ENCODE data around the gene SNX1. TPM values are rescaled to one million over a fixed set of nuclear protein-coding genes. Genes with fewer than 3 reads are reported as not detected.
A peak's percentile ranks its signal among the peaks of the same experiment; 100 is the strongest.
"Not testable (repeated sequence)": the region's sequence is repeated elsewhere in the genome, so short reads cannot be mapped to it uniquely, and the experiment has no call there.

The SNX1 gene
- total RNA-seq, 2 experiments from 2014 or later, result 30.1 to 129 TPM

GRCh38 chr15:64102497-64102896 is 6.7 kb downstream of the SNX1 start:
- Histone ChIP-seq H2AFZ (ENCODE audit: low read length) (no peak overlapping the region), H3K9me2 (ENCODE audit: insufficient read depth, low read length) (0 out of 2 replicates have a peak, but pooled peaks cover 3% of the 10 kb centered on the region), H3K79me2 (ENCODE audit: insufficient read depth, low read depth, low read length) (peaks cover 94% of the 10 kb centered on the region), H3K4me3 (ENCODE audit: low read depth, low read length, poor library complexity, severe bottlenecking) (no peak overlapping the region), H3K4me1 (ENCODE audit: insufficient read depth, low read length, poor library complexity, severe bottlenecking) (peaks cover 17% of the 10 kb centered on the region), H3K36me3 (ENCODE audit: insufficient read depth, low read length) (peaks cover 41% of the 10 kb centered on the region), H3K27ac (ENCODE audit: low read depth, low read length, poor library complexity, severe bottlenecking) (no peak overlapping the region), H4K20me1 (ENCODE audit: insufficient read depth, low read length) (peaks cover 18% of the 10 kb centered on the region; the same call in 1 of the 2 replicates), H3K9me3 (ENCODE audit: low read length) (no peaks in the 10 kb centered on the region), H3K4me2 (ENCODE audit: low read length) (no peak overlapping the region)
- DNase-seq (ENCODE audit: low spot score), result no peak
- TF ChIP-seq CTCF (conservative IDR thresholded peaks at IDR 0.05; ENCODE audit: low read length) (no peak), EZH2phosphoT487 (IDR thresholded peaks at IDR 0.05; ENCODE audit: borderline replicate concordance, low read depth, low read length) (no peak)
- intact Hi-C loops (cut with micrococcal nuclease; ENCODE audit: unreplicated experiment), result no loop called here
- POLR2A ChIA-PET, result interaction anchor here (0.6 to 1.4 kb wide), 4 partner anchors 10 to 113 kb away, joined by 3 to 5 read pairs (median 4); partner anchors contain the start of gene PPIB
- CTCF ChIA-PET (ENCODE audit: unreplicated experiment), result no interaction called here
- no TSS peak for BruUV-seq (replicated peaks)

- no peak overlapping the region for H3K4me2 ChIP-seq (ENCODE audit: low read length)
- H3K9me2 ChIP-seq (ENCODE audit: insufficient read depth, low read length), result 0 out of 2 replicates have a peak, but pooled peaks cover 3% of the 10 kb centered on the region
- CTCF ChIA-PET (ENCODE audit: unreplicated experiment), result no interaction called here
- BruUV-seq (replicated peaks), result no TSS peak
- H2AFZ ChIP-seq (ENCODE audit: low read length), result no peak overlapping the region
- H3K79me2 ChIP-seq (ENCODE audit: insufficient read depth, low read depth, low read length), result peaks cover 83% of the 10 kb centered on the region
- no peaks in the 10 kb centered on the region for H3K9me3 ChIP-seq (ENCODE audit: low read length)
- intact Hi-C loops (cut with micrococcal nuclease; ENCODE audit: unreplicated experiment), result no loop called here
- no peak for DNase-seq (ENCODE audit: low spot score)
- H3K36me3 ChIP-seq (ENCODE audit: insufficient read depth, low read length), result peaks cover 33% of the 10 kb centered on the region
- POLR2A ChIA-PET, result interaction anchor here (0.6 to 0.7 kb wide), 2 partner anchors 360 to 404 kb away, joined by 3 read pairs; no protein-coding TSS in a partner anchor
- H3K4me1 ChIP-seq (ENCODE audit: insufficient read depth, low read length, poor library complexity, severe bottlenecking), result peaks cover 12% of the 10 kb centered on the region
- no peak overlapping the region for H3K27ac ChIP-seq (ENCODE audit: low read depth, low read length, poor library complexity, severe bottlenecking)
- H3K4me3 ChIP-seq (ENCODE audit: low read depth, low read length, poor library complexity, severe bottlenecking), result no peak overlapping the region
- 0 out of 2 replicates have a peak, but pooled peaks cover 10% of the 10 kb centered on the region for H4K20me1 ChIP-seq (ENCODE audit: insufficient read depth, low read length)
- TF ChIP-seq CTCF (conservative IDR thresholded peaks at IDR 0.05; ENCODE audit: low read length) (no peak), EZH2phosphoT487 (IDR thresholded peaks at IDR 0.05; ENCODE audit: borderline replicate concordance, low read depth, low read length) (no peak)
Observed at GRCh38 chr15:64105113-64105704, 9.4 kb downstream of the SNX1 start.

- POLR2A ChIA-PET, result interaction anchor here (0.6 to 2.0 kb wide), 3 partner anchors 10 to 420 kb away, joined by 3 to 6 read pairs (median 3); no protein-coding TSS in a partner anchor
- Histone ChIP-seq H4K20me1 (ENCODE audit: insufficient read depth, low read length) (0 out of 2 replicates have a peak, but pooled peaks cover 4% of the 10 kb centered on the region), H3K4me1 (ENCODE audit: insufficient read depth, low read length, poor library complexity, severe bottlenecking) (peaks cover 16% of the 10 kb centered on the region), H3K27ac (ENCODE audit: low read depth, low read length, poor library complexity, severe bottlenecking) (no peak overlapping the region), H3K4me3 (ENCODE audit: low read depth, low read length, poor library complexity, severe bottlenecking) (no peak overlapping the region), H3K9me3 (ENCODE audit: low read length) (no peaks in the 10 kb centered on the region), H3K4me2 (ENCODE audit: low read length) (no peak overlapping the region), H2AFZ (ENCODE audit: low read length) (no peak overlapping the region), H3K9me2 (ENCODE audit: insufficient read depth, low read length) (no peaks in the 10 kb centered on the region), H3K79me2 (ENCODE audit: insufficient read depth, low read depth, low read length) (peaks cover 81% of the 10 kb centered on the region), H3K36me3 (ENCODE audit: insufficient read depth, low read length) (peaks cover 20% of the 10 kb centered on the region)
- intact Hi-C loops (cut with micrococcal nuclease; ENCODE audit: unreplicated experiment), result no loop called here
- no peak for TF ChIP-seq EZH2phosphoT487 (IDR thresholded peaks at IDR 0.05; ENCODE audit: borderline replicate concordance, low read depth, low read length)
- TF ChIP-seq CTCF (conservative IDR thresholded peaks at IDR 0.05; ENCODE audit: low read length), result no peak
- no peak for DNase-seq (ENCODE audit: low spot score)
- CTCF ChIA-PET (ENCODE audit: unreplicated experiment), result interaction anchor here (0.6 kb wide), 1 partner anchor 805 kb away, joined by 3 read pairs; no protein-coding TSS in a partner anchor
- BruUV-seq (replicated peaks), result no TSS peak
Observed at GRCh38 chr15:64107337-64107736, 11.6 kb downstream of the SNX1 start.

GRCh38 chr15:64110108-64110701 is 14.4 kb downstream of the SNX1 start:
- Histone ChIP-seq H3K4me1 (ENCODE audit: insufficient read depth, low read length, poor library complexity, severe bottlenecking) (peaks cover 16% of the 10 kb centered on the region), H3K36me3 (ENCODE audit: insufficient read depth, low read length) (peaks cover 40% of the 10 kb centered on the region), H3K4me2 (ENCODE audit: low read length) (peak overlapping the region; percentile 29), H3K79me2 (ENCODE audit: insufficient read depth, low read depth, low read length) (peaks cover 55% of the 10 kb centered on the region)
- H4K20me1 ChIP-seq (ENCODE audit: insufficient read depth, low read length); H2AFZ ChIP-seq (ENCODE audit: low read length); intact Hi-C loops (cut with micrococcal nuclease; ENCODE audit: unreplicated experiment); H3K9me3 ChIP-seq (ENCODE audit: low read length); CTCF ChIA-PET (ENCODE audit: unreplicated experiment); H3K9me2 ChIP-seq (ENCODE audit: insufficient read depth, low read length); DNase-seq (ENCODE audit: low spot score); H3K27ac ChIP-seq (ENCODE audit: low read depth, low read length, poor library complexity, severe bottlenecking); H3K4me3 ChIP-seq (ENCODE audit: low read depth, low read length, poor library complexity, severe bottlenecking); BruUV-seq (replicated peaks): not testable (repeated sequence)
- POLR2A ChIA-PET, result interaction anchor here (0.7 to 2.7 kb wide), 7 partner anchors 8 to 51 kb away, joined by 3 to 12 read pairs (median 3); partner anchors contain the start of genes CIAO2A and SNX1

All from OCI-LY7 (cell line).